Activated T-helper 17 cell treated with anti-CD3 and anti-CD28 coated beads, Interleukin-2, amount 50 U/mL, for 72 hours (primary cell): Measurements from ENCODE around the gene ATXN7L3B. TPM values are rescaled to one million over a fixed set of nuclear protein-coding genes. Genes with fewer than 3 reads are reported as not detected.
A peak's percentile ranks its signal among the peaks of the same experiment; 100 is the strongest.

Experiments used
- ATAC-seq: fragments of 150-1000 bp; cut with Tn5 transposase; replicated peaks from 2 replicates; pipeline ENCODE4 v1.10.0; 2021; ENCODE audit warnings: mild to moderate bottlenecking, moderate library complexity
- H3K27ac Mint-ChIP-seq: one replicate; pipeline ENCODE4 v1.8.0; 2022; ENCODE audit warnings: mixed read lengths
- H3K27me3 Mint-ChIP-seq: one replicate; pipeline ENCODE4 v1.8.0; 2022; ENCODE audit warnings: mixed read lengths
- H3K36me3 Mint-ChIP-seq: one replicate; pipeline ENCODE4 v1.8.0; 2022; ENCODE audit warnings: low read depth, mild to moderate bottlenecking, mixed read lengths
- H3K4me1 Mint-ChIP-seq: one replicate; pipeline ENCODE4 v1.8.0; 2022; ENCODE audit warnings: mixed read lengths
- H3K4me3 Mint-ChIP-seq: one replicate; pipeline ENCODE4 v1.8.0; 2022; ENCODE audit warnings: mild to moderate bottlenecking, mixed read lengths
- H3K9me3 Mint-ChIP-seq: one replicate; pipeline ENCODE4 v1.8.0; 2022; ENCODE audit warnings: mixed read lengths
- total RNA-seq, 2 donors: library from RNA; stranded (reverse); gene quantifications; one replicate each; pipeline ENCODE4 v1.2.3, GENCODE V29; 2022

Gene ATXN7L3B
- total RNA-seq, 2 donors from 2014 or later = 16.3 to 21.9 TPM

DNA sequence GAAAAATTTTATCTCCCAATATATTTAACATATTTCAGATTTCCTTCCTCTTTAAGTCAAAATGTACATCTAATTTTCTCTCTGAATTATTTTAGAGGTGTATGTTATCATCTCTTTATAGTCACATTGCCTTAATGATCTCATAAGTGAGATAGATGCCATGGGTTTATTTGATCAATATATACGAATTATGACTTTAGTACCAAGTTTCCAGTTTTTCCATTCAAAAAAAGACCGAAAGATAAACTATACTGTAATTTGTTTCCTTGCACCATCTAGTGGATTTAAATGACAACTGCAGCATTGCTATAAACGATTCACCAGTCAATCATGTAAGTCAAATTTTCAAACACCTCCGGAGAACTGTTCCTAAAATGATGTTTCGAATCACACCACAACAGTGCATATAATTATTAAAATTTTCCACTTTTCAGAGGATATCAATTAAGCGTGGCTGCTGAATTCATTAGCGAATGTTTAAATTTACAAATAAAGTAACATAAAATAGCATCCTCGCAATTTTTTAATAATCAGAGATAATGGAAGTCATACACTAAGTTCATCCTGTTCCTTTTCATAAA is 419 bp upstream of the ATXN7L3B start:
- Mint-ChIP-seq H3K27me3 (no peaks in the 10 kb centered on the region), H3K4me1 (peaks cover 35% of the 10 kb centered on the region), H3K9me3 (no peaks in the 10 kb centered on the region), H3K36me3 (peaks cover 53% of the 10 kb centered on the region), H3K4me3 (peak overlapping the region; percentile 98), H3K27ac (peak overlapping the region; percentile 100)
- ATAC-seq = peak; percentile 59

DNA sequence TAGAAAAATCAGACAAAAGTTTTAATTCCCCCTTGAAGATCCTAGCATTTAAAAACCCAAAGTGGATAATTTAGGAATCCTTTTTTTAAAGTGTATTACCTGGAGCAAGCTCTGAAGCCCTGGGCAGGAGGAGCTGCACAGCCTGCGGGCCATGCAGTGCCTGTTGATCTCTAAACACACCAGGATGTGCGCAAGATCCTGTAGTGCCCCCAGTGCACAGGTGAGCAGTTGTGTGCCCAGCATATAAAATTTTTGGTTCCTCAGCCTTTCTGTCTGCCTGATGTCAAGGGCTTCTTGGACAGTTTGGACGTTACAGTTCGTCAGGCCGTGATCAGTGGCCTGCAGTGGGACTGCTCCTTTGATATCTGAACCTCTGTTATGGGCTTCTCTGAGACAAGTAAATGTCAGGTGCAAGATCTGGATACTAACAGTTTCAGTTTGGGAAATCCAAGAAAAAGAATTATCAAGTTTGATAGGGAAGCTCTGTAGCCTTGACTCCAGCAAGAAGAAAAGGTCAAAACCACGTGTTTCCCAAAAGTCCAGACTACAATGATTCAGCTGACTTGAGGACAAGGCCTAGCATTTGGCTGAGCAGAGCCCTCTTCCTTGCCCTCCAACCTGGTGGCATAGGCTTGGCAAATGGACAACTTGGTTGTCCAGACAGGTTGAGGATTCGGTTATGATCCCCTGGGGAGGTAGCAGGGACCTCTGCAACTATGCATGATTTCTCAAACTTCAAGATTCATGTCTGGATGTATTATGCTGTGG is 1.0 kb downstream of the ATXN7L3B start:
- peaks cover 67% of the 10 kb centered on the region for H3K36me3 Mint-ChIP-seq
- H3K4me1 Mint-ChIP-seq = peaks cover 35% of the 10 kb centered on the region
- peak overlapping the region; percentile 100 for H3K27ac Mint-ChIP-seq
- ATAC-seq = no peak
- H3K9me3 Mint-ChIP-seq = no peaks in the 10 kb centered on the region
- H3K27me3 Mint-ChIP-seq = no peaks in the 10 kb centered on the region
- peak overlapping the region; percentile 98 for H3K4me3 Mint-ChIP-seq

DNA sequence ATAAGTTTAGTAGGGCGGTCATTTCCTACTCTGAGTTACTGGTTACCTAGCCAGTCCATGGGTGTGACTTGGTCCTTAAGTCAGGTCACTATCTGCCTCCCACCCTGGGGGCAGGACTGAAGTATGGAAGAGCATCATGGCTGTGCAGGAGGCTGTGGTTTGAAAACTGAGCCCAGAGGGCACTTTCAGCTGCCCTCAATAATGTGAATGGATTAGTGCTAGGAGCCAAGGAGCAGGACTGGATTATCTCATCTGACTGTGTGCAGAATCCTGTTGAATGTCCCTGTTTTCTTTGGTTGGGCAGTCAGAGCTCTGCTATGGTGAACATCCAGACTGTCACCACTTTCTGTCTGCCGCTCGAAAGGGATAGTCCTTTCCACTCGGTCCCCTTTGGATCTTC is 1.6 kb downstream of the ATXN7L3B start:
- Mint-ChIP-seq H3K4me1 (peaks cover 35% of the 10 kb centered on the region), H3K27me3 (no peaks in the 10 kb centered on the region), H3K9me3 (no peaks in the 10 kb centered on the region), H3K36me3 (peaks cover 73% of the 10 kb centered on the region), H3K27ac (peak overlapping the region; percentile 100), H3K4me3 (peak overlapping the region; percentile 98)
- no peak for ATAC-seq

DNA sequence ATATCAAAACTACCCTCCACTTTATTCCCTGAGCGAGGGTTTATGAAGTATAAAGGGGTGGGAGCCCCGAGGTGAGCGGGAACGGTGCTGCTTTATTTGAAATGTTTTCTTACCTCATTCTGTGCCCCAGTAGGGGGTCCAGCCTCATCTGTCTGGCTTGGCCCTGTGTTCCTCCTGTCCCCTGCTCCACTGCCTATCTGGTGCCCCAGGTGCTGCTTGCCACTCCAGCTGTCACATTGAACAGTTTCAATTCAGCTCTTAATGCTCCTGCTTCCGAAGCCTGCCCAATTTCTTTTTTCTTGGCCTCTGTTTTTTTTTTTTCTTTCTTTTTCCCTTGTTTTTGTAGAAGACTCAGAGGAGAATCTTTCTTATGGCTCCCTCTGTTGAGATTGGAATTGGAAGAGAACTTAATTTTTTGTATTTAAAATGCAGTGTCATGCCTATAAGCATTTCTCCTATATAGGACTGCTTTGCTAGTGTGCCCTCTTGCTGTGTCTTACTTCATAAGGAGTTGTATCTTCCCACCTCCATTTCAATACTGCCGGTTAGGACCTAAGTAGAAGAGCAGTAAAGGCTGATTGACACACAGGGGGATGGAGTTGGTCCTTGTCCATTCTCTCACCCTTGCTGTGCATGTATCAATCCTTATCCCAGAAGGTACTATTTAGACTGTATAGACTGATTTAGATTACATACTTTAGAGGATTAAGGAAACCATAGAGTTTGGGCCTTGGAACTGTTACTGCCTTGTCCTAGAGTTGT is 2.3 kb downstream of the ATXN7L3B start:
- Mint-ChIP-seq H3K4me3 (peak overlapping the region; percentile 98), H3K27ac (peak overlapping the region; percentile 100), H3K4me1 (peaks cover 35% of the 10 kb centered on the region), H3K36me3 (peaks cover 74% of the 10 kb centered on the region), H3K9me3 (no peaks in the 10 kb centered on the region), H3K27me3 (no peaks in the 10 kb centered on the region)
- no peak for ATAC-seq

DNA sequence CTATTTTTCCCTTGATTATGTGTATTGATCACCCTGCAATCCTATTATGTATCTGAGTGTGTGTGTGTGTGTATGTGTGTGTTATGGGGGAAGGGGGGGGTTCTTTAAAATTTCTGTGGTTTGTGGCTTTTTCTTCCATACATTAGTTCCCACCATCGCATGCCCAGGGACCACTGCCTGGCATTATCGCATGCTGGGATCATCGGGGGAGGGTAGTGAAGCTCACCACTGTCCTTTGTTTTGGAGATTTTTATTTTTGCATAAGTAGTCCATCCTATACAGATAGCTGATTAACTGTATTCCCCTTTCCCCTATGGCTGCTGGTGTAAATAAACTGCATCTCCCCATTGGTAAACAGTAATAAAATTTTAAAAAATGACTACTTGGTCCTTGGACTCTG is 3.4 kb downstream of the ATXN7L3B start:
- no peak for ATAC-seq
- H3K36me3 Mint-ChIP-seq = peaks cover 74% of the 10 kb centered on the region
- H3K4me1 Mint-ChIP-seq = peaks cover 35% of the 10 kb centered on the region
- H3K27ac Mint-ChIP-seq = peak overlapping the region; percentile 100
- no peaks in the 10 kb centered on the region for H3K9me3 Mint-ChIP-seq
- H3K4me3 Mint-ChIP-seq = peak overlapping the region; percentile 98
- no peaks in the 10 kb centered on the region for H3K27me3 Mint-ChIP-seq

DNA sequence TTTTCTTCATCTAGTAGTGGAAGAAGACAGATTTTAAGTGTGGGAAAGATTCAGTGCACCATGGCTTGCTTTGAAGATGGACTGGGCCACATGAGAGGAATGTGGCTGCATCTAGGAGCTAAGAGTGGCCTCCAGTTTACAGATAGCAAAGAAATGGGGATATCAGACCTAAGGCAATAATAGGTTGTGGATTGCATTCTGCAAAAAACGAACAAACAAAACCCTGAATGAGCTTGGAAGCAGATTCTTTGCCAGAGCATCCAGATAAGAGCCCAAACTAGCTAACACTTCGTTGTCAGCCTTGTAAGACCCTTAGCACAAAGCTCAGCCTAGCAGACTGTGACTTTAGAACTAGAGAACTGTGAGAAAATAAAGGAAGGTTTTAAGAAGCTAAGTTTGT is 9.6 kb downstream of the ATXN7L3B start:
- Mint-ChIP-seq H3K27ac (no peak overlapping the region), H3K4me1 (no peaks in the 10 kb centered on the region), H3K4me3 (no peak overlapping the region), H3K9me3 (no peaks in the 10 kb centered on the region), H3K36me3 (peaks cover 28% of the 10 kb centered on the region), H3K27me3 (no peaks in the 10 kb centered on the region)
- ATAC-seq = no peak

DNA sequence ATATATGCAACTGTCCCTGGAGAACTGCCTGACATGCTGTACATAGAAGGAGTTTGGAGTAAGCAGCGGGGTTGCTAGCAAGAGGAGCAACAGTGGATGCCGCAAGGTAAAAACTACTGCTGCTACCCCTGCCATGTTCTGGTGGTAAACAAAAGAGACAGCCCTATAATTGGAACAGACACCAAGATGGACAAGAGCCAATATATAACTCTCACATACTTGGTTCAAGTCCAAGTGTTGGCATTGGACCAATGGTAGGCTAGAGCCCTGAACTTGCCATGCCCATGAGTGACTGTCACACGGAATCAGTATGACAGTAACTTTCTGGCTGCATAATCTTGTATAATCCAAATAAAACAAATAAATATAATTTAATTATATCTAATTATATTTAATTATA is 13.7 kb downstream of the ATXN7L3B start:
- H3K9me3 Mint-ChIP-seq = no peaks in the 10 kb centered on the region
- H3K27ac Mint-ChIP-seq = no peak overlapping the region
- no peak for ATAC-seq
- no peaks in the 10 kb centered on the region for H3K4me1 Mint-ChIP-seq
- H3K36me3 Mint-ChIP-seq = peaks cover 5% of the 10 kb centered on the region
- no peaks in the 10 kb centered on the region for H3K27me3 Mint-ChIP-seq
- no peak overlapping the region for H3K4me3 Mint-ChIP-seq

DNA sequence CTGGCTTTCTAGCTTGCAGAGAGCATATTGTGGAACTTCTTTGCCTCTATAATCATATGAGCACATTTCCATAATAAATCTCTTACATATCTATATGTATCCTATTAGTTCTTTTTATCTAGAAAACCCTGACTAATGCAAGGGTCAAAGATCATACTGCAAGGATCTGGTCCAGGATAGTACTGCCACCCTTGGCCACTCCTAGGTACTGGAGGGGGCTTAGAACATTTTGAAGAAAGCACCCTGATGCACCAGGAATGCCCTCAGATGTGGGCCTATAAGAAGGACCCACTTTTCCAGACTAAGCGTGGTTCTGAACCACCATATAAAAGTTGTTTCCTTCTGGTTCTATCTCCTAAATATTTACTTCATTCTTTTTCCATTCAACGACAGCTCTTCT is 14.6 kb downstream of the ATXN7L3B start:
- no peaks in the 10 kb centered on the region for H3K36me3 Mint-ChIP-seq
- no peaks in the 10 kb centered on the region for H3K27me3 Mint-ChIP-seq
- no peak for ATAC-seq
- H3K4me1 Mint-ChIP-seq = no peaks in the 10 kb centered on the region
- H3K9me3 Mint-ChIP-seq = no peaks in the 10 kb centered on the region
- H3K27ac Mint-ChIP-seq = no peak overlapping the region
- H3K4me3 Mint-ChIP-seq = no peak overlapping the region

DNA sequence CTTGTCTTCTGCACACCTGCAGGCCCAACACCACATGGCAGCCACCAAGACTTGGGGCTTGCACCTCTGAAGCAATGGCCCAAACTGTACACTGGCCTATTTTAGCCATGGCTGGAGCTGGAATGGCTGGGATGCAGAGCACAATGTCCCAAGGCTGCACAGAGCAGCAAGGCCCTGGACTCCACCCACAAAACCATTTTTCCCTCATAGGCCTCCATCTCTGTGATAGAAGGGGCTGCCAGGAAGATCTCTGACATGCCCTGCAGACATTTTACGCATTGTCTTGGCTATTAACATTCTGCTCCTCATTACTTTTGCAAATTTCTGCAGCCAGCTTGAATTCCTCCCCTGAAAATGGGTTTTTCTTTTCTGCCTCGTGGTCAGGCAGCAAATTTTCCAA is 22.1 kb downstream of the ATXN7L3B start:
- Mint-ChIP-seq H3K27me3 (peaks cover 7% of the 10 kb centered on the region), H3K4me3 (no peak overlapping the region), H3K36me3 (no peaks in the 10 kb centered on the region), H3K27ac (no peak overlapping the region), H3K4me1 (no peaks in the 10 kb centered on the region), H3K9me3 (no peaks in the 10 kb centered on the region)
- ATAC-seq = no peak

DNA sequence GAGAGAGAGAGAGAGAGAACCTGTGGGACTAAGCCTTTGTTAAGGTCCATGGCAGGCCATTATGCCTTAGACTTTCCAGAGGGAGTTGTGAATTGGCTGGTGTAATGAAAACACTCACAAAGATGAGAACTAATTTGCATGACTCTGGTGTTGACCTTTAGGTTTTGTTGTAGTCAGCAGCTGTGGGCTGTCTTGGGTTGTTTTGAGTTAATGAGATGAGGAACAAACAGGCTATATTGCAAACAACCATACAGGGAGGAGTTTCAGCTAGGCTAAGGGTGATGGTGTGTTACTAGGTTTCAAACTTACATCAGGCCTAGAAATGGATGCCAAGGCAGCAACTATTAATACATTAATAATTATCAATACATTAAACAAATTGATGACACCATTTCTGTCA is 26.3 kb downstream of the ATXN7L3B start:
- H3K27ac Mint-ChIP-seq = no peak overlapping the region
- H3K27me3 Mint-ChIP-seq = peaks cover 7% of the 10 kb centered on the region
- H3K4me3 Mint-ChIP-seq = no peak overlapping the region
- no peaks in the 10 kb centered on the region for H3K4me1 Mint-ChIP-seq
- no peaks in the 10 kb centered on the region for H3K9me3 Mint-ChIP-seq
- no peaks in the 10 kb centered on the region for H3K36me3 Mint-ChIP-seq
- no peak for ATAC-seq

DNA sequence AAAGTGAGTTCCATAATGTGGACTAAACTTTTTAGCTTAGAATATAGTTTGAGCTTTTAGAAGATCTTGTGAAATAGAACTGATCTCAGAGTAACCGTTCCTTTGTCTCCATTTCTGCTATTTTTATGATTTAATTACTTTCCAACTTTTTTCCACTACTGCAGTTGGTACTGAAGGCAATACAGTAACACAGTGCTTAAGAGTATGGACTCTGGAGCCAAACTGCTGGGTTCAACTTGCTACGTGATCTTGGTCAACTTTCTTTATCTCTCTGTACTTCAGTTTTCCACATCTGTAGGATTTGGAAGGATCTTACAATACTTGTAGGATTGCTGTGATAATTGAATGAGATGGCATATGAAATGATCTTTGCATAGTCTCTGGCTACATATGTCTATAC is 40.9 kb downstream of the ATXN7L3B start:
- H3K9me3 Mint-ChIP-seq = peaks cover 4% of the 10 kb centered on the region
- no peak overlapping the region for H3K27ac Mint-ChIP-seq
- no peaks in the 10 kb centered on the region for H3K4me1 Mint-ChIP-seq
- no peaks in the 10 kb centered on the region for H3K36me3 Mint-ChIP-seq
- no peak for ATAC-seq
- H3K4me3 Mint-ChIP-seq = no peak overlapping the region
- H3K27me3 Mint-ChIP-seq = peaks cover 13% of the 10 kb centered on the region

DNA sequence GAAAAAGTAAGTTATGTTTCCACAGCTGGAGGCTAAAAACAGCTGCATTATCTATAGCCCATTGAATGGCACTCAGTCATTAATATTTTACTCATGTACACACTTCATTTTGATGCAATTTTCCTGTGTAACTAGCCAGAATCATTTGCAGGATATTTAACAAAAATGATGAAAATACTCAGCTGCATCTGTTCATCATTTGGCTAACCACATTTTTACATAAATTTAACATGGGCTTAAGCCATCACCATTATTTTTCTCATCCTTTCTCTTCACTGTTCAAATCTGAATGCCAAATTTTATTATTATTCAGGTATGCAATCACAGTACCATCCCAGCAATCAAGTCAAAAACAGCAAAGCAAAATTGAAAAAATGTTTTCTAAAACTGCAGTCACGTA is 41.8 kb downstream of the ATXN7L3B start:
- no peak overlapping the region for H3K4me3 Mint-ChIP-seq
- no peak for ATAC-seq
- H3K27me3 Mint-ChIP-seq = peaks cover 13% of the 10 kb centered on the region
- no peak overlapping the region for H3K27ac Mint-ChIP-seq
- no peaks in the 10 kb centered on the region for H3K4me1 Mint-ChIP-seq
- H3K9me3 Mint-ChIP-seq = peaks cover 4% of the 10 kb centered on the region
- no peaks in the 10 kb centered on the region for H3K36me3 Mint-ChIP-seq

DNA sequence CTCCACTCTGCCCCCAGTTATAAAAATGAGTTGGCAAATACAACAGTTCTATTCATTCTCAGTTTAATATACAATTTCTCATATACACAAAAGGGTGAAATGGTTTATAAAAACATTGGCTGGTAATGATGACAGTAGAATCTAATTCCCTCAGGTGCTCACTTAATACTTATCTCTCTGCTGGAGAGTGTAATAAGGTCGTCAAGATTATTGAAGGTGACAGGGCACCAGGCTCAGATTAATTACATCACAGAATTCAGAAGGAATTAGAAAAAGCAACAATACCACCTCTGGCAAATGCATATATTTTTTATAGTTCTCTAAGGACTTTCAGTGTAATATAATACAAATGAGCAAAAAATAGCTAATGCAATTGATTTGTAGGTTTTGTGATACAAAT is 42.3 kb downstream of the ATXN7L3B start:
- Mint-ChIP-seq H3K4me3 (no peak overlapping the region), H3K4me1 (no peaks in the 10 kb centered on the region), H3K36me3 (no peaks in the 10 kb centered on the region), H3K27ac (no peak overlapping the region), H3K27me3 (peaks cover 13% of the 10 kb centered on the region), H3K9me3 (peaks cover 4% of the 10 kb centered on the region)
- ATAC-seq = no peak

DNA sequence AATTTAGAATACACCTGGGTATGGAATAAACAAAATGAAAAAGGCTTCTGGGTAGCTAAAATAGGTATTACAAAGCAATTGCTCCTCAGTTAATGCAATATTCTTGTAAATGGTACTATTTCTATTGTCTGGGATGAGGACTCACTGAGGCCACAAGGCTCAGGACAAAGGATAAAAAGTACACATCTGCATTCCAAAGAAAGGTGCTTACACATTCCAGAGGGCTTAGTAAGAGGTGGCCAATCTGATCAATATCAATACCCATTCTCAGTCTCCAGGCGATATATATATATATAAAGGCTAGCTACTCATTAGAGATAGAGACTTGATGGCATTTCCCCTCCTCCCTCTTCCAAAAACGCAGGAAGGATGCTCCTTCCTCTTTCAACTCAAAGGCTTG is 43.8 kb downstream of the ATXN7L3B start:
- H3K27me3 Mint-ChIP-seq = peaks cover 7% of the 10 kb centered on the region
- no peak overlapping the region for H3K27ac Mint-ChIP-seq
- no peaks in the 10 kb centered on the region for H3K9me3 Mint-ChIP-seq

More for the DNA sequence above, 43.8 kb downstream of the ATXN7L3B start:
- Mint-ChIP-seq H3K4me1 (no peaks in the 10 kb centered on the region), H3K4me3 (no peak overlapping the region), H3K36me3 (no peaks in the 10 kb centered on the region)
- ATAC-seq = no peak
